DND-41 (cell line): ENCODE results near the gene ABTB1.

Experiments used
- ATAC-seq: fragments of 200-7000 bp; cut with Tn5 transposase; 3 replicates; pipeline ENCODE4 v1.9.1; 2021; ENCODE audit warnings: low read depth; ENCODE audit not compliant: insufficient read depth
- DNase-seq: peaks from one replicate; pipeline ENCODE4 v3.0.0-alpha.2; 2020
- H2AFZ ChIP-seq: 2 replicates; pipeline ENCODE4 v1.6.0; 2012; ENCODE audit warnings: low read depth, low read length
- H3K27ac ChIP-seq: 2 replicates; pipeline ENCODE4 v1.5.1; 2012; ENCODE audit warnings: low read length, inconsistent platforms
- H3K27me3 ChIP-seq: fragments of 200-600 bp; sonication (generic); 2 replicates; pipeline ENCODE4 v1.6.0; 2012; ENCODE audit warnings: low read length, mild to moderate bottlenecking, inconsistent platforms; ENCODE audit not compliant: insufficient read depth, poor library complexity
- H3K36me3 ChIP-seq: 2 replicates; pipeline ENCODE4 v1.5.1; 2012; ENCODE audit warnings: low read length, inconsistent platforms; ENCODE audit not compliant: insufficient read depth
- H3K4me1 ChIP-seq: 2 replicates; pipeline ENCODE4 v1.5.1; 2012; ENCODE audit warnings: mild to moderate bottlenecking, low read length; ENCODE audit not compliant: insufficient read depth
- H3K4me2 ChIP-seq: 2 replicates; pipeline ENCODE4 v1.6.0; 2012; ENCODE audit warnings: mild to moderate bottlenecking, moderate library complexity, low read length, inconsistent platforms; ENCODE audit not compliant: insufficient read depth
- H3K4me3 ChIP-seq, 2 experiments: fragments of 200-600 bp in 1 of 2; shearing (Covaris generic) in 1 of 2; 2 replicates each; pipeline ENCODE4 v1.5.1; 2012 to 2016; ENCODE audit warnings: inconsistent platforms in 2 of 2, low read length in 2 of 2, mild to moderate bottlenecking in 2 of 2, low read depth in 1 of 2, moderate library complexity in 1 of 2
- H3K79me2 ChIP-seq: 2 replicates; pipeline ENCODE4 v1.6.0; 2012; ENCODE audit warnings: low read length, inconsistent platforms; ENCODE audit not compliant: insufficient read depth
- H3K9ac ChIP-seq: 2 replicates; pipeline ENCODE4 v1.6.0; 2012; ENCODE audit warnings: low read depth, mild to moderate bottlenecking, inconsistent platforms, low read length, moderate library complexity
- H3K9me3 ChIP-seq: 2 replicates; pipeline ENCODE4 v1.5.1; 2012; ENCODE audit warnings: low read length, moderate library complexity, mild to moderate bottlenecking, inconsistent platforms; ENCODE audit not compliant: insufficient read depth, severe bottlenecking
- H4K20me1 ChIP-seq: 2 replicates; pipeline ENCODE4 v1.6.0; 2012; ENCODE audit warnings: low read length; ENCODE audit not compliant: insufficient read depth
- CTCF ChIP-seq: IDR thresholded peaks from 2 replicates; pipeline ENCODE4 v1.5.1; 2012; ENCODE audit warnings: borderline replicate concordance, low read length, moderate library complexity, mild to moderate bottlenecking; ENCODE audit not compliant: poor library complexity, severe bottlenecking; ENCODE audit errors: extremely low read depth
- EZH2 ChIP-seq: IDR thresholded peaks from 3 replicates; pipeline ENCODE4 v1.6.1; 2012; ENCODE audit warnings: borderline replicate concordance, low read depth, mild to moderate bottlenecking, moderate library complexity, low read length, inconsistent platforms; ENCODE audit not compliant: severe bottlenecking

ABTB1 gene

DNA sequence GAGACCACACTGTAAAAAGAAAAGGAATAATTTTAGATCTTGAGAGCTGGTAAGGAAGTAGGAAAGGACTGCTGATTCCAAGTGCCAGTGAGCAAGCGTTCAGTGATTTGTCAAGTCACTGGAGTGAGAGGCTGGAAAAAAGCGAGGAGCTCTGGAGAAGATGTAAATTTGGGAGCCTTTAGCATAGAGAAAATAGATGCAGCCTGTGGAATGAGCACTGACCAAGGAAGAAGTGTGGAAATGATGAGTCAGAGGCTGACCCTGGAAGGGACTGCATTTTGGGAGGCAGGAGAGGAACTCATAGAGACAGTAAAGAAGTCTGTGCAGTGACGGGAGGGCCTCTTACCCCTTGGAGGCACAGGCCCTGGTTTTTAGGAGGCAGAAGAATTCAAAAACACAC, 17.1 kb upstream of the ABTB1 start:
- Histone ChIP-seq H3K79me2 (no peaks in the 10 kb centered on the region), H3K27ac (no peak overlapping the region), H3K9me3 (no peaks in the 10 kb centered on the region), H3K9ac (no peak overlapping the region), H3K4me1 (no peaks in the 10 kb centered on the region), H3K4me2 (no peak overlapping the region), H3K36me3 (no peaks in the 10 kb centered on the region), H4K20me1 (no peaks in the 10 kb centered on the region), H3K27me3 (peaks cover 2% of the 10 kb centered on the region), H3K4me3 (no peak overlapping the region), H2AFZ (no peak overlapping the region)
- DNase-seq (no peak), ATAC-seq (no peak)
- TF ChIP-seq CTCF (no peak), EZH2 (no peak)

DNA sequence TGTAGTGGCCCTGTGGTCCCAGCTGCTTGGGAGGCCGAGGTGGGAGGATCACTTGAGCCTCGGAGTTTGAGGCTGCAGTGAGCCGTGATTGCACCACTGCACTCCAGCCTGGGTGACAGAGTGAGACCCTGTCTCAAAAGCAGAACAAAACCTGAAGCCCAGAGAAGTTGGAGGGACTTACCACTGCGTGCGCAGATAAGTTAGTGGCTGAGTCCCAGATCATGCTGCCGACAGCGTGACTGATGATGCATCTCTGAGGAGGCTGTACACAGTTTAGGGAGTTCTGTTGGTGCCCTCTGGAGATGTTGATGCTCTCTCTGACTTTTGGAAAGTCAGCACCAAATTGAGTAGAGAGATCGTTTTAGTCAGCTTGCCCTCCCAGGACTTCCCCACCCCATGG, 15.8 kb upstream of the ABTB1 start:
- no peaks in the 10 kb centered on the region for H4K20me1 ChIP-seq
- TF ChIP-seq EZH2 (no peak), CTCF (no peak)
- H3K36me3 ChIP-seq, result no peaks in the 10 kb centered on the region
- no peak overlapping the region for H3K4me3 ChIP-seq
- H3K9ac ChIP-seq, result no peak overlapping the region
- H3K27ac ChIP-seq, result no peak overlapping the region
- no peaks in the 10 kb centered on the region for H3K79me2 ChIP-seq
- no peak overlapping the region for H3K4me2 ChIP-seq
- ATAC-seq (no peak), DNase-seq (no peak)
- H3K27me3 ChIP-seq, result peaks cover 7% of the 10 kb centered on the region
- no peaks in the 10 kb centered on the region for H3K4me1 ChIP-seq
- H2AFZ ChIP-seq, result no peak overlapping the region
- no peaks in the 10 kb centered on the region for H3K9me3 ChIP-seq

- Histone ChIP-seq H3K79me2 (no peaks in the 10 kb centered on the region), H3K9ac (no peak overlapping the region), H3K4me1 (no peaks in the 10 kb centered on the region), H3K27me3 (peaks cover 7% of the 10 kb centered on the region), H3K27ac (no peak overlapping the region), H3K9me3 (no peaks in the 10 kb centered on the region), H3K4me3 (no peak overlapping the region), H3K4me2 (no peak overlapping the region), H3K36me3 (no peaks in the 10 kb centered on the region), H4K20me1 (no peaks in the 10 kb centered on the region), H2AFZ (no peak overlapping the region)
- DNase-seq (no peak), ATAC-seq (no peak)
- TF ChIP-seq CTCF (no peak), EZH2 (no peak)
These were observed 14.5 kb upstream of the ABTB1 start for GRCh38 chr3:127658234-127658633.

- H3K9me3 ChIP-seq, result no peaks in the 10 kb centered on the region
- H3K79me2 ChIP-seq, result no peaks in the 10 kb centered on the region
- ATAC-seq, result no peak
- no peak overlapping the region for H3K27ac ChIP-seq
- TF ChIP-seq CTCF, result no peak
- no peak for TF ChIP-seq EZH2
- H3K27me3 ChIP-seq, result peaks cover 10% of the 10 kb centered on the region
- no peak overlapping the region for H2AFZ ChIP-seq
- no peak overlapping the region for H3K4me3 ChIP-seq
- H3K36me3 ChIP-seq, result no peaks in the 10 kb centered on the region
- H3K9ac ChIP-seq, result no peak overlapping the region
- no peaks in the 10 kb centered on the region for H4K20me1 ChIP-seq
- H3K4me1 ChIP-seq, result no peaks in the 10 kb centered on the region
- no peak overlapping the region for H3K4me2 ChIP-seq
- no peak for DNase-seq
These were observed 12.0 kb upstream of the ABTB1 start for GRCh38 chr3:127660621-127661251.
